Gastroesophageal sphincter (tissue), 3 donors: Measurements from ENCODE around the gene ST6GALNAC1.

Experiments used
- CTCF ChIP-seq, 4 experiments: fragments of 200-600 bp in 2 of 4; fragments of 450-650 bp in 2 of 4; sonication (generic) in 1 of 4; IDR thresholded peaks; one replicate each; pipeline ENCODE4 v1.5.1; 2017 to 2019; ENCODE audit warnings: antibody characterized with exemption in 4 of 4, mild to moderate bottlenecking in 2 of 4, moderate library complexity in 2 of 4
- EP300 ChIP-seq: sonication (generic); formaldehyde crosslinking; IDR thresholded peaks from one replicate; pipeline ENCODE4 v1.6.1; 2017; ENCODE audit warnings: antibody characterized with exemption, mild to moderate bottlenecking

GRCh38 chr17:76677406-76677805 lies 33.8 kb upstream of the ST6GALNAC1 start:
- TF ChIP-seq CTCF (IDR thresholded peaks at IDR 0.05) (no peak), EP300 (no peak)
